GM18909 (cell line): ENCODE measurements around the gene FAAP20.
"Not testable (repeated sequence)": the region's sequence is repeated elsewhere in the genome, so short reads cannot be mapped to it uniquely, and the experiment has no call there.

Source experiments
- ATAC-seq: cut with Tn5 transposase; IDR thresholded peaks from one replicate; pipeline ENCODE4 v1.9.1; 2021; ENCODE audit warnings: mild to moderate bottlenecking; ENCODE audit not compliant: unreplicated experiment, poor library complexity

FAAP20 gene

DNA sequence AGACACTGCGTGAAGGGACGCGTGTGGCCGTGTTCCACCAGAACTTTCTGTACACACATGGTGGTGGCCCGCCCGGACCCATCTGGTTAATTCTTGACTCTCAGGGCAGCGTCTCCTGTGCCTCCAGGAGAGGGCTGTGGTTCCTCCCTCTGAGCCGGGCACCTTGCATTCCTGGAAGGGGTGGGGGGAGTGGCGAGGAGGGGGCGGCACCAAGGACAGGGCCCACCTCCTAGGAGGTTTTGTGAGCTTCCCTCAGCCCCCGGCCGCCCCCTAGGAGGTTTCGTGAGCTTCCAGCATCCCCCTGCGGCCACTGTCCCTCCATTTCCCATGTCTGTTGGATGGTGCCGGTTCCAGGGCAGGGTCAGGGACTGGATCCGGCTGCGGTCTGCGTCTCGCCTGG is 28.9 kb downstream of the FAAP20 start:
- no peak for ATAC-seq

DNA sequence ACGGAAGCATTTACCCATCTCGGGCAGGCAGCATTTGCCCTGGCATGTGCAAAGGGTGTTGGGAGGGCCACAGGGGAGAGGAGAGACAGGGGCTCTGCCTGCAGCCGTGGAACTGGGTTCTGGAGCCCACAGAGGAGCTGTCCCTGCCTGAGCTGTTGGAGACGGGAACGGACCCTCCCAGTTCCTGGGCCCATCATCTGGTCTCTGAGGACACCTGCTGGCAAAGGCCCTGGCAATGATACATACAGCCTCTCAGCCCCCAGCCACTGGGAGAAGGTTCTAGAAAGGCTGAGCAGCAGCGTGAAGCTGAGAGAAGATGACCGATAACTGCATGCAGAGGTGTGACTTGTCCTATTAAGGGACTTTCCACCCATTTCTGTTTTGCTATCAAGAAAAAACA is 31.4 kb downstream of the FAAP20 start:
- ATAC-seq, result no peak

DNA sequence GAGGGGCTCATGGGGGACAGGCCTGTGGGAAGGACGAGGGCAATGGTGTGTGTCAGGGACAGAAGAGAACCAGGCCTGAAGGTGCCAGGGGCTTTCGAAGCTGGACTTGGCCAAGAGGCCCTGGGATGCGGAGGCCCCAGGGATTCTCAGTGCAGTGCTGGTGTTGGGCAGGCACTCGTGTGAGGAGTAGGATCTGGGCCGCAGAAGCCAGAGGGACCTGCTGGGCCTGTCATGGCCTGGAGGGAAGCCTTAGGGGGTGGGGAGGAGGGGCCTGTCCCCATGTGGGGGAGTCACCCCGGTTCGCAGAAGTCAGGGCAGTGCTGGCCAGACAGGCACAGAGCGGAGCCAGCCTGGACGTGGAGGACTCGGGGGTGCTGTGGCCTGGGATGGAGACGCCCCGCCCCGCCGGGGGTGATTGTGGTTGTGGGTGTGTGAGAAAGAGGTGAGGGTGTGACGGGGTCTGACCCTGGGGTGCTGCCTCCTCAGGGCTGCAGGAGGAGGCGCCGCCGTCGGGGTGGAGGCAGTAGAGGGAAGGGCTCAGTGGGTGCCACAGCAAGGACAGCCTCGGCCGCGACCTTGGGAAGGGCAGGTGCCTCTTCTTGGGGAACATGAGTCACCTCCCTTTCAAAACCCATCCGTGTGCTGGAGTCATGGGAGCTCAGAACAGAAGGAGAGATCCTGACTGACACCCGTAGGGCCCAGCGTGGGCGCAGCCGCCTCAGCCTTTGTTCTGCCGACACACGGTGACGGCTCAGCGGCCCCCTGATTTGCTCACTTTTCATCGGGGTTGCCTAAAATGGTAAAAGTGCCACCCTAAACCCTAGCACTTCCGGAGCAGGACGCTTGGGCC is 33.9 kb downstream of the FAAP20 start:
- no peak for ATAC-seq

DNA sequence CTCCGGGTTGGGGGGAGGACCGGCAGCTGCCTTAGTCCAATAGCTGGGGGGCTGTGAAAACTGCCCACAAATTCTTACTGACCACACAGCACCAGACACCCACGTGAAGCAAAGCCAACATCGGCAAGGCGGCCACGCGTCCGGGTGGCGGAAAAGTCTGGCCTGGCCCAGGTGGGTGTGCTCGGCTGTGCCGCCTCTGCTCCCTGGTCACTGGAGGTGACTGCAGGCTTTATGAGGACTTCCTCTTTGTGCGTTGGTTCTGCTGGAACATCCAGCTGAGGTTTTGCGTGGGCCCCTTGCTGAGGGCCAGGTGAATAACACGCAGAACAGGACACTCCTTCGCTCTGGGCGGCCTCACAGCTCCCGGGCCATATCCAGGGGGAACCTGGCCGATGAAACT is 35.4 kb downstream of the FAAP20 start:
- ATAC-seq, result no peak

DNA sequence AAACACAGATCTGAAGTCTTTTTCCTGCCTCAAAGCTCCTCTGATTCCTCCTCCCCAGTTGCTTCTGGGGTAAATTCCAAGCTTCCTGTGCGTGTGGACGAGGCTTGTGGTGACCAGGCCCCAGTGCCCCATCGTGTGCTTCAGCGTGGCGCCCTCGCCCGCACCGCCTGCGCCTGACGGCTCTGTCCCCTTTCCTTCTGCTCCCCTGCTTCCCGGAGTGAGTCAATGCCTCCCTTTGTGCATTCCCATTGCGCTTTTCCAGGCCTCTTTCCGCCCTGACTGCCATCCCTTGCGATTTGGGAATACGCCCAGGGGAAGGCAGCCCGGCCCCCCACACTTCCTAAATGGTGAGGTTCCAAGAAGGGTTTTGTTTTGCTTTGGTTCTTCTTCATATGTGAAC is 36.3 kb downstream of the FAAP20 start:
- no peak for ATAC-seq

DNA sequence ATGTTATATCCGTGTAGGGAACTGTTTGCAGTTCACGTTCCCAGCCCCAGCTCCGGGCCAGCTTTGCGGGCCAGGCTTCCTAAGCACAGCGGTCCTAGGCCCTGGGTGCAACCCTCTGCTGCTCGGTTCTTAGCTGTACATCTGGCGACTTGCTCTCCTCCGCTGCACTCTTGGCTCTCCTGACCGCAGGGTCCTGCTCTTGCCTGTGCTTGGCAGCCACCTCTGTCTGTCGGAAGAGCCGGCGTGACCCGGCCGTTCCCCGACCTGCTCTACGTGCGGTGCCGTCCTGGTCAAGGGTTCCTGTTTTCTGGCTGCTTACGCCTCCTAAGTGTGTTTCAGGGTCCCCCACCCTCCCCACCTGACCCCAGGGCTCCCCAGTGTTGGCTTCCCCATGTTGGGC is 36.7 kb downstream of the FAAP20 start:
- no peak for ATAC-seq

DNA sequence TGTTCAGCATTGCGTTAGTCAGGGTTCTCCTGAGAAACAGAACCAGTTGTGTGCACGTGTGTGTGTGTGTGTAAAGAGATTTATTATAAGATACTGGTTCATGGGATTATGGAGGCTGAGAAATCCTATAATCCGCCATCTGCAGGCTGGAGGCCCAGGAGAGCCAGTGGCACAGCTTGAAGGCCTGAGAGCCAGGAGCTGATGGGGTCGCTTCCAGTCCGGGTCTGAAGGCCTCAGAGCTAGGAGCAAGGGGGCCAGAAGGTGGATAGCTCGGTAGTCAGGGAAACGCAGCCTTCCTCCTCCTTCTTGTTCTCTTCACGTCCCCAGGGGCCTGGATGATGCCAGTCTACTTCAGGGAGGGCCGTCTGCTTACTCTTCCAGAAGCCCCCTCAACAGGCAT is 37.7 kb downstream of the FAAP20 start:
- ATAC-seq, result no peak

DNA sequence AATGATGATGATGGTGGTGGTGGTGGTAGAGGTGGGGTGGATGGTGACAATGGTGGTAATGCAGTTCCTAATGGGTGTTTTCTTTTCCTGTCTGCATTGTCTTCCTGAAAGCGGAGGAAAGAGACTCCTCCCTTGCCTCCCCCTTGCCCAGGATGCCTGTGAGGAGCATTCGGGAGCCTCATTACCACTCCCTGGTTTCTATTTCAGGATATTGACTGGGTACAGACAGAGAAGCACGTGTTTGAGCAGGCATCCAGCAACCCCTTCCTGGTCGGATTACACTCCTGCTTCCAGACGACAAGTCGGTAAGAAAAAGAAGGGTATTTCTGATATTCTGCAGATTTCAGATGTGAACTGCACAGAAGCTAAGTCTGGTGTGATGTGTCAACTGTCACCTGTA is 38.8 kb downstream of the FAAP20 start:
- no peak for ATAC-seq

DNA sequence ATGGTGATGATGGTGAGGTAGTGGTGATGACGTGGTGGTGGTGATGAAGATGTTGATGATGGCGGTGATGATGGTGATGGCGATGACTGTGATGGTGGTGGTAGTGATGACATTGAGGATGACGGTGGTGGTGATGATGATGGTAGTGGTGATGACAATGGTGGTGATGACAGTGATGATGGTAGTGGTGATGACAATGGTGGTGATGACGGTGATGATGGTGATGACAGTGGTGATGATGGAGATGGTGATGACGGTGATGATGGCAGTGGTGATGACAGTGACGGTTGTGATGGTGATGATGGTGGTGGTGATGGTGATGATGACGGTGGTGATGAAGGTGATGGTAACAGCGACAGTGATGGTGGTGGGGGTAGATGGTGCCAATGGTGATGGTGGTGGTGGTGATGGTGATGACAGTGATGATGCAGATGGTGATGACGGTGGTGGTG is 39.4 kb downstream of the FAAP20 start:
- ATAC-seq, result no peak

DNA sequence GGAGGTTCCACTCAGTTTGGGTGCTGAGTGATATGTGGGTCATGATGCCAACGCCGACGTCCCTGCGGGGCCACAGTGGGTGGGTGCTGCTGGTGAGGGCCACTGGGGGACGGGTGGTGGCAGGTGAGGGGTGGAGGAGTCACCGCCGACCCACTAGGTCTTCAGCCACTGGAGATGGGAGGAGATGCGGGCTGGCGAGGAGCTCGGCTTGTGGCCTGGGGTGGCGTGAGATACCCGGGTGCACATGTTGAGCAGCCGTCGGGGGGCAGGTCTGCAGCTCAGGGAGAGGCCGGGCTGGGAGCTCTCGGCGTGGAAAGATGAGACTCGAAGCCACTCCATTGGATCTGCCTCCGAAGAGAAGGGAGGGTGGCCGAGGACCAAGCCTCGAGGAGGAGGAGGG is 40.5 kb downstream of the FAAP20 start:
- ATAC-seq, result no peak

DNA sequence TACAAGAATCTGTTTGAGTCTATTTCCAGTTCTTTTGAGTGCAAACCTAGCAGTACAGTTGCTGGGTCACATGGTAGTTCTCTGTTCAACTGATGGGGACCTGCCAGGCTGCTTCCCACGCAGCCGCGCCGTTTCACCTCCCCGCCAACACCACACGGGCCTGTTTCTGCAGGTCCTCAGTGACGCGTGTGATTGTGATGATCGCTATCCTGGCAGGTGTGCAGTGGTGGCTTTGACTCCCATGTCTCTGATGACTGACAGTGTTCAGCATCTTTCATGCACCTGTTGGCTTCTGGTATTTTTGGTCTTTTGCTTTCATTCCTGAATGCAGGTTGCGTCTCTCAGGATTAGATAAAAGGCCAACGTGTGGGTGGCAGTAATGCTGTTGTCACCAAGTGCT is 41.6 kb downstream of the FAAP20 start:
- ATAC-seq, result no peak

DNA sequence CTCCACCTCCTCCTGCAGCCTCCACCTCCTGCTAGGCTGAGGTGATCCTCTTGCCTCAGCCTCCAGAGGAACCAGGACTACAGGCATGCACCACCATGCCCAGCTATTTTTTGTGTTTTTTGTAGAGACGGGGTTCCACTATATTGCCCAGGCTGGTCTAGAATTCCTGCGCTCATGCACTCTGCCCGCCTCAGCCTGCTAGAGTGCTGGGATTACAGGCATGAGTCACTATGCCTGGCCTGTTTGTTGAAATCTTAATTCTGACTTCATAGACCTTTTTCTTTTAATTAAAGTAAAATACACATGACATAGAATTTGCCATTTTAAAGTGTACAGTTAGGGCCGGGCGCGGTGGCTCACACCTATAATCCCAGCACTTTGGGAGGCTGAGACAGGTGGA is 42.7 kb downstream of the FAAP20 start:
- ATAC-seq, result no peak

DNA sequence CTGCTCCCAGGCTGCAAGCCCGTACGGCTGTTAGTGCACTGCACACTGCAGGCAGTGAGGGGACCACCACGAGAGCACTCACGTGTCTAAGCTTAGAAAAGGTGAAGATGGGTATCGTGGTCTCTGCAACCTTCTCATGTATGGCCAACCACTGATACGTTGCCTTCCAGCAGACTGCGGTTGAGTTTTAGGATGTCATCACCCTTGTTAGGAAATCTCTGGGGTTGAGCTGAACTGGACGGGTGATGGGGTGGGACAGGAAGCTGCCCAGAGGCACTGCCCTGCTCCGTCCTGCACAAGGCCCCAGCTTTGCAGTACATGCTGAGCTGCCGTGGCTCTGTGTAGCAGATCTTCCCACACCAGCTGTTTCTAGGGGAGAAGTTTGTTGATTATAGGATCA is 43.3 kb downstream of the FAAP20 start:
- ATAC-seq, result no peak

DNA sequence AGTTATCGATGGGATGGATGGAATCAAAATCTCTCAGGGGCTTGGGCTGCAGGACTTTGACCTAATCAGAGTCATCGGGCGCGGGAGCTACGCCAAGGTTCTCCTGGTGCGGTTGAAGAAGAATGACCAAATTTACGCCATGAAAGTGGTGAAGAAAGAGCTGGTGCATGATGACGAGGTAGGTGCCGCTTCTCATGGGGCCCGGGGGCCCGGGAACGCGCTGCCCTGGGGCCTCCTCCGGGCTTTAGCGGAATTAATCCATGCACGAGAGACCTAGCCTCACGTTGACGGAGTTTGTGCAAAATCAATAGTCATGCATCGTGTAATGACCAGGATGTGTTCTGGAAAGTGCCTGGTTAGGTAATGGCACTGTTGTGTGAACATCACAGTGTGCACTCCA is 43.8 kb downstream of the FAAP20 start:
- ATAC-seq, result no peak

DNA sequence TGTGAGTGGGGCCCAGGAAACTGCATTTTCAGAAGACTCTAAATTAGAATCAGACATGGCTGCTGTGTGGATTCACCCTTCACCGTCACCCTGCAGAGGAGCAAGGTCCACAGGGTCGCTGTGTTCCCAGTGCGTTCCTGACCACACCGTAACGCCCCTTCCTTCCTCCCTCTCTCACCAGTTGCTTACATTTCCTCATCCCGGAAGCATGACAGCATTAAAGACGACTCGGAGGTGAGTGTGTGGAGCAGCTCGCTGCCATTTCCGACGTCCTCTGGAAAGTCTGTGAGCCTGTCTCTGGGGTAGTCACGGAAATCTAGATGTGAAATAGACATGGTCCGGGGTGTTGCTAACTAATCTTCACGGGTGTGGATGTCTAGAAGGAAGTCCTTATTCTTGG is 45.9 kb downstream of the FAAP20 start:
- ATAC-seq, result no peak

DNA sequence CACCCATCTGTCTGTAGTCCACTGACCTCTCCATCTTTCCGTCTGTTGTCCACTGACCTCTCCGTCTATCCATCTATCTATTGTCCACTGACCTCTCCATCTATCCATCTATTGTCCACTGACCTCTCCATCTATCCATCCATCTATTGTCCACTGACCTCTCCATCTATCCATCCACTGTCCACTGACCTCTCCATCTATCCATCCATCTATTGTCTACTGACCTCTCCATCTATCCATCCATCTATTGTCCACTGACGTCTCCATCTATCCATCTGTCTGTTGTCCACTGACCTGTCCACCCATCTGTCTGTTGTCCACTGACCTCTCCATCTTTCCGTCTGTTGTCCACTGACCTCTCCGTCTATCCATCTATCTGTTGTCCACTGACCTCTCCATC is 46.7 kb downstream of the FAAP20 start:
- ATAC-seq, result not testable (repeated sequence)

DNA sequence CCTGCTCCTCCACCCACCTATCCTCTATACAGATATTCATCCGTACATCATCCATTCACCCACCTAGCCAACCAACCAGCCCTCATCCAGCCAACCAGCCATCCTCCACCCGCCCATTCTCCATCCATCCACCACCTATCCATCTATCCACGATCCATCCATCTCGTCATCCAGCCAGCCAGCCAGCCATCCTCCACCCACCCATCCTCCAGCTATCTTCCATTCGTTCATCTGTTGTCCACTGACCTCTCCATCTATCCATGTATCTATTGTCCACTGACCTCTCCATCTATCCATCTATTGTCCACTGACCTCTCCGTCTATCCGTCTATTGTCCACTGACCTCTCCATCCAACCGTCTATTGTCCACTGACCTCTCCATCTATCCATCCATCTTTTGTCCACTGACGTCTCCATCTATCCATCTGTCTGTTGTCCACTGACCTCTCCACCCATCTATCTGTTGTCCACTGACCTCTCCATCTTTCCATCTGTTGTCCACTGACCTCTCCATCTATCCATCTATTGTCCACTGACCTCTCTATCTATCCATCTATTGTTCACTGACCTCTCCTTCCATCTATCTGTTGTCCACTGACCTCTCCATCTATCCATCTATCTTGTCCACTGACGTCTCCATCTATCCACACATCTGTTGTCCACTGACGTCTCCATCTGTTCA is 47.6 kb downstream of the FAAP20 start:
- ATAC-seq, result no peak

DNA sequence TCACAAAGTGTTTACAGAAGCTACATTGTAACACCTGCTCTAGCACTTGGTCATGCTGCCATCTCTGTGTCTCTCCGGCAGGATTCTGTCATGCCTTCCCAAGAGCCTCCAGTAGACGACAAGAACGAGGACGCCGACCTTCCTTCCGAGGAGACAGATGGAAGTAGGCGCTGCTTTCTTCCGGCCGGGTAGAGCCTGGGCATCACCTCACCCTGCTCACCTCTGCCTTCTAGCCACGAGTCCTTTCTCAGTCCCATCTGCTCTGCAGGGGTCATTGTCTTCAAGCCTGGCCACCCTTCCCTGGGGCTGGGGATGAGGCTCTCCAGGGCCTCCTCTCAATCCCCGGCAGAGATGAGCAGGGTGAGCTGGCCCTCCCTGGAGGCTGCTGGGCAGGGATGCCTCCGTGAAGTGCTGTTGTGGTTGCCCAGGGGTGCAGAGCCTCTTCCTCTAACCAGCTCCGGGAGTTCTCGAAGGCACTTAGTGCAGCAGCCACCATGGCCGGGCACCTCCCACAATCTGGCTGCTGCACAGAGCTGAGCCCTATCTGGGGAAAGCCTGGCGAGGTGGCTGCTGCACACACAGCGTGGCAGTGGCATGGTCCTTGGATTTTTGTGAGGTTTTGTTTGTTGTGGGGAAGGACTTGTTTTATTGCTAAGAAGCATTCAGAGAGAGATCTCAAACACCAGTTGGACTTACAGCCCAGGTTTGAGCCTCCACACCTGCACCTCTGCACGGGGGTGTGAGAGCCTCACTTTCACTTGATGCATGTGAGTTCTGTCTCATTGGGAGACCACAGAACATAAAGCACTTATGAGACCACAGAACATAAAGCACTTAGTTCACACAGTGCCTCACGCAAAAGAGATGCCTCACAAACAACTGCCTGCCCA is 48.4 kb downstream of the FAAP20 start:
- no peak for ATAC-seq

DNA sequence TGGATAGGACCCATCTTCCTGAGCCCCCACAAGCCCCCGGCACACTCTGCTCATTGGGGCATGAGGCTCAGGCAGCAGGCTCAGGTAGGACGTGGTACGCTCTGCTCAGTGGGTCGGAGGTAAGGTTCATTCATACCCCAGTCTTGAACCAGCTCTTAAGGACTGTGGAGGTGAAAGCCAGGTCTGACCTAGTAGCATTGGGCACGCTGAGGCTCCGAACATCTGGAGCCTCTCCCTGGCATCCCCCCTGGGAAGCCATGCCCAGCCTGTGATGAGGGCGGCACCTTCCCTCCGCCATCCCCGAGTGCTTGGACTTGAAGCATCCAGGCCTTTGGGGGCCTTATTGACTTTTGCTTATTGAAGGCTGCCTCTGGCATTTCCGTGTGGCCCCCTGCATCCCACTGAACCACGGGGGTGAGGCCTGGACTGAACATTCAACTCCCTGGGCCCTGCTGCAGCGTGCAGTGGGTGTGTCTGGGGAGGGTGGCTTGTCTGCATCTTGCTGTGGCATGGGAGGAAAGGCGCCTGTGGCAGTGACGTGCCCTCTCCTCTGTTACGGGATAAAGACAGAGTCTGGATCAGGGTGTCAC is 50.0 kb downstream of the FAAP20 start:
- ATAC-seq, result no peak

DNA sequence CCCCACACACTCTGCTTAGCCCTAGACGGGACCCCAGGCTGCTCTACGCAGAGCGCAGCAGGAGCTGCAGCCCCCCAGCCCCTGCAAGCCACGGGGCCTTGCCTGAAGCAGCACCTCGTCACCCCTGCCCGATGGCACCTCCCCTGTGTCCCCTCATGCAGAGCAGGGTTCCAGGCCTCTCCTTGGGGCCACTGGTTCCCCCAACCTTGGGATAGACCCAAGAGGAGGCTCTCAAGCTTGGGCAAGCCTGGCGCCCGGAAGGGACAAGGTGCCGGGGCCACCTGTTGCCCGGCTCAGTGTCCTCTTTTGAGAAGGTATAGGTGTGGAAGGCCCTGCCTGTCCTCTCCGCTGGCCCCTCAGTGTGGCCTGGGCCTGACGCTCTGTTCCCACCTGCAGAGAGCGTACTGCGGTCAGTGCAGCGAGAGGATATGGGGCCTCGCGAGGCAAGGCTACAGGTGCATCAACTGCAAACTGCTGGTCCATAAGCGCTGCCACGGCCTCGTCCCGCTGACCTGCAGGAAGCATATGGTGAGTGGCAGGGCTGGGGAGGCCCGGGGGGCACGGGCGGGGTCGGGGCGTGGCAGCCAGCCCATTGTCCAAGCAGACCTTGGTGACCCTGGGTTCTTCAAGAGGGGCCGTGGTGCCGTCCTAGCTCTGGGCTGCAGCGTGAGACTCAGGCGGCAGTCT is 50.6 kb downstream of the FAAP20 start:
- no peak for ATAC-seq
